ENCODE data around the gene BANK1. TPM values are rescaled to one million over a fixed set of nuclear protein-coding genes. Genes with fewer than 3 reads are reported as not detected.

Gene BANK1
- total RNA-seq, 1 experiment from 2014 or later, result 0.14 TPM

DNA sequence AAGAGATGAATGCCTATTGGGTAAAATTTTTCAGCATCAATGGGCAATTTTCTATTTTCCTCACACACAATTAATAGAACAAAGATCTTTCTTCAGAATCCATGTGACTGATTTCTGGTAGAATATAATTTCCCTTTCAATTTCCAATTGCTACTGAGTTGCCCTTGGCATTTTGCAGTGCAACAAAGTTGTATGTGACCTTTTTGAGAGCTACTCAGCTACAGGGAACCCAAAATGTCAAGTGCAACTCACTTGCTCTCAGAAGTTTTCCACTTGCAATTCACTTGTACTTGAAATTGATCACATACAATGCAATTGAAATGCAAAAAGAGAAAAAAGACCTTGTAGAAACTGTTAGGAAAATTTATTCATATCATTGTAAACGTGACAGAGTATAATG, 245.5 kb downstream of the BANK1 start:
- Histone ChIP-seq H3K4me1 (peaks cover 17% of the 10 kb centered on the region), H3K36me3 (no peaks in the 10 kb centered on the region), H3K9me3 (replicated peaks) (no peaks in the 10 kb centered on the region), H3K27ac (no peak overlapping the region; the same call in 1 of the 2 replicates), H3K4me3 (no peak overlapping the region), H3K27me3 (no peaks in the 10 kb centered on the region)
- DNase-seq, result no peak

DNA sequence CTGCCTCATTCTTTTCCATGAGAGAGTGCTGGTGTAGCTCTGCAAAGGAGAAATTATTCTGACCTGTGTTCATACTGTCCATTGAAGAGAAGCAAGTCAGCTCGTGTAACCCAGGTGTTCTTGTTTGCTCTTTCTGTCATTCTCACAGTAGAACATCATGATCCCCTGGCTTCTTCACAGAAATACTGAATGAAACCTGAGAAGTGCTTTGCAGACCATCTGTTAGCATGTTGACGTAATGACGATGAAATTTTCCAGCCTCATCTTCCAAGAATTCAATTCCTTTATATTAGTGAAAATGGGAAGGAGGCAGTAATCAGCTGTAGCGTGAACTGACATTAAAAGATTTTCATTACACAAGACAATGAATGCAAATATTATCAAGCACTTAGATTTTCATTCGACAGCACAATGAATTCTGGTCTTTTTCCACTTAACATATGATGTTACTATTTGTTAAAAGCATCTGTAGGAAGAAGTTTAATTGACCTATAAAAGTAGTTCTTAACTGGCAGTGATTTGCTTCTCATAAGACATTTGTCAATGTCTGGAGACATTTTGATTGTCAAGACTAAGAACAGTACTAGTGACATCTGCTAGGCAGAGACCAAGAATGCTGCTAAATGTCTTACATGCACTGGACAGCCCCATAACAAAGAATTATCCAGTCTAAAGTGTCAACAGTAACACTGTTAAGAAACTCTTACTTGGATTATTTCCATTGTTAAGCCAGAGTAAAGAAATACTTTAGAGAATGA, 246.3 kb downstream of the BANK1 start:
- H3K4me3 ChIP-seq, result no peak overlapping the region
- peaks cover 17% of the 10 kb centered on the region for H3K4me1 ChIP-seq
- DNase-seq, result peak; percentile 24 to 66
- H3K36me3 ChIP-seq, result no peaks in the 10 kb centered on the region
- peak overlapping the region; percentile 63 for H3K27ac ChIP-seq
- no peaks in the 10 kb centered on the region for H3K9me3 ChIP-seq (replicated peaks)
- no peaks in the 10 kb centered on the region for H3K27me3 ChIP-seq

DNA sequence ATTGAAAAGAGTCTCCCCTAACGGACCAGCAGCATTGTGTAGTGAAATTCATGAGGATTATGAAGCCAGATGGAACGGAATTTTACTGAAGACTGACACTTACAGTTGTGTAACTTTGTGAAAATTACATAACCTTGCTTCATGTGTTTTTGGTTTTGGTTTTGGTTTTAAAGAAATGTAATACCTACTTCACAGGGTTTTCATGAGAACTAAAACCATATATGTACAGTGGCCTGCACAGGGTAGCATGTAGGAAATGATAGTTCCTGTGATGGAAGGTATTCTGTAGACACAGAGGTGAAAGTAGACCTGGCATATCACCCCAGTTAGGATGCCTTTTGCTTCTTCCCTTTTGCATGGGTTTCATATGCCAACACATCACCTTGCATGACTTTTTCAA, 247.0 kb downstream of the BANK1 start:
- DNase-seq, result no peak
- Histone ChIP-seq H3K27ac (peak overlapping the region; percentile 63), H3K27me3 (no peaks in the 10 kb centered on the region), H3K9me3 (replicated peaks) (no peaks in the 10 kb centered on the region), H3K36me3 (no peaks in the 10 kb centered on the region), H3K4me3 (no peak overlapping the region), H3K4me1 (peaks cover 17% of the 10 kb centered on the region)

- Histone ChIP-seq H3K9me3 (replicated peaks) (no peaks in the 10 kb centered on the region), H3K27ac (no peak overlapping the region), H3K36me3 (no peaks in the 10 kb centered on the region), H3K4me3 (no peak overlapping the region), H3K27me3 (no peaks in the 10 kb centered on the region), H3K4me1 (no peaks in the 10 kb centered on the region)
- no peak for DNase-seq
Measured at GRCh38 chr4:102042871-102043802, 252.6 kb downstream of the BANK1 start.

DNA sequence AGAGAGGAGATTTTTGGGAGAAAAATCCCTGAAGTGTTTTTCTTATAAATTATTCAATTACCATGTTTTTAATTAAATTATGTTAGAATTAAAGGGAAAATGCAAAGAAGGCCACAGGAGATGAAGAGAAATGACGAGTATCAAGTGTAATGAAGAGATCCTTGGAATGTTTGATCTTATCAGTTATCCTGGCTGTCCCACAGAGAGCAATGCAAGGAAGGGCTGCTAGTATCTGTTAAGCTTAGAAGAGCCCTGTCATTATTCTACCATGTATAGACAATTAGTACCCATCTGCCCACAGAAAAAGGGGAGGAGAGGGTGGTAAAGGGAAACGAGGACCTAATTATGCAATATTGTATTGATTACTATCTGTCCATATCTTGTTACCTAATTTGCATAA, 257.1 kb downstream of the BANK1 start:
- H3K27me3 ChIP-seq, result no peaks in the 10 kb centered on the region
- H3K4me3 ChIP-seq, result no peak overlapping the region
- no peak overlapping the region for H3K27ac ChIP-seq
- no peaks in the 10 kb centered on the region for H3K9me3 ChIP-seq (replicated peaks)
- no peaks in the 10 kb centered on the region for H3K4me1 ChIP-seq
- H3K36me3 ChIP-seq, result no peaks in the 10 kb centered on the region
- DNase-seq, result no peak

DNA sequence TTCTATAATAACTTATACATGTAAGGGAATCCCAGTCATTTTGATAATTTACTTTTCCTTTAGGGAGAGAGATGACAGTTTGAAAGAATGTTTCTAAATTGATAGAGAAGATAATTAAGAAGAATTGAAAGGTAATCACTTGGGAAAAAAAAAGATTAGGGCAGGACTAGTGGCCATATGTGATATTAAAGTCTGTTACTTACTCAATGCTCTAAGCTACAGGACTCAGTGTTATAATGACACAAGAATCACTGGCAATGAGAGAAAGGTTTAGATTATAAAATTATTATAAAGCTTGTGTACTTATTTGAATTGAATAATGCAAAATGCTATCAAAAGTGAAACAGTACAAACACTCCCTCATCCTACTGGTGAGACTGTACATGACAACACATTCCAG, 265.3 kb downstream of the BANK1 start:
- no peaks in the 10 kb centered on the region for H3K27me3 ChIP-seq
- no peak overlapping the region for H3K27ac ChIP-seq
- no peaks in the 10 kb centered on the region for H3K4me1 ChIP-seq
- no peak for DNase-seq
- no peaks in the 10 kb centered on the region for H3K36me3 ChIP-seq
- H3K4me3 ChIP-seq, result no peak overlapping the region
- H3K9me3 ChIP-seq (replicated peaks), result no peaks in the 10 kb centered on the region

DNA sequence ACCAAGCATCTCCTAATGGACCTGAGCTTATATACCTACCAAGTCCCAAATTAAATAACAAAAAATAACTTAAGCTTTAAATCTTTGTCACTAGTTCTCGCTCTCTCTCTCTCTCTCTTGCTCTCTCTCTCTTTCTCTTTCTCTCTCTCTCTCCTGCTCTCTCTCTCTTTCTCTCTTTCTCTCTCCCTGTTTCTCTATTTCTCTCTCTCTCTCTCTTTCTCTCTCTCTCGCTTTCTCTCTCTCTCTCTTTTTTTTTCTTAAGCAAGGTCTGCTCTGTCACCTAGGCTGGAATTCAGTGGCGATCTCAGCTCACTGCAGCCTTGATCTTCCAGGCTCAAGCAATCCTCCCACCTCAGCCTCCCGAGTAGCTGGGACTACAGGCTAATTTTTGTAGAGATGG, 266.6 kb downstream of the BANK1 start:
- H3K36me3 ChIP-seq, result no peaks in the 10 kb centered on the region
- DNase-seq, result no peak
- no peaks in the 10 kb centered on the region for H3K4me1 ChIP-seq
- H3K4me3 ChIP-seq, result no peak overlapping the region
- no peaks in the 10 kb centered on the region for H3K9me3 ChIP-seq (replicated peaks)
- no peak overlapping the region for H3K27ac ChIP-seq
- no peaks in the 10 kb centered on the region for H3K27me3 ChIP-seq

GRCh38 chr4:102061133-102061532, 270.6 kb downstream of the BANK1 start:
- Histone ChIP-seq H3K9me3 (replicated peaks) (no peaks in the 10 kb centered on the region), H3K27ac (no peak overlapping the region), H3K4me1 (no peaks in the 10 kb centered on the region), H3K4me3 (no peak overlapping the region), H3K36me3 (no peaks in the 10 kb centered on the region), H3K27me3 (no peaks in the 10 kb centered on the region)
- no peak for DNase-seq

- peak in 1 of 2 experiments; percentile 5 for DNase-seq
- no peak overlapping the region for H3K27ac ChIP-seq
- H3K4me1 ChIP-seq, result no peaks in the 10 kb centered on the region
- no peak overlapping the region for H3K4me3 ChIP-seq
- H3K36me3 ChIP-seq, result no peaks in the 10 kb centered on the region
- H3K27me3 ChIP-seq, result no peaks in the 10 kb centered on the region
- H3K9me3 ChIP-seq (replicated peaks), result no peaks in the 10 kb centered on the region
Measured at GRCh38 chr4:102064747-102065442, 274.4 kb downstream of the BANK1 start.

DNA sequence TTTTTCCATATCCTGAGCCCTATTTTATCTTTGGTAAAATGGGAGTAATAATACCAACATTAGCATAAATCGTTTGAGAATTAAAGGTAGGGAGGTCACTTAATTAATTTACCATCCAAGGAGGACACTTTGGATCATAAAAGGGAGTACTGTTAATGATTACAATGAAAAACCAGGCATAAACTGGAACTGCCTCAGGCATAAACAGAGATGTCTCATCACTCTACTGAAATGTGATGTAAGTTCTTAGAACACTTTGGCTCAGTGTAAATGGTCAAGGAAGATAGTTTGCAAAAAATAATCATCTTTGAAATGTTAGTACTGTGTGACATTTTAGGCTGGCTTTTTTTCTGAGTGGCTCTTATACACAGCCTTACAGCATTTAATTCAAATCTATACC, 286.1 kb downstream of the BANK1 start:
- Histone ChIP-seq H3K9me3 (replicated peaks) (no peaks in the 10 kb centered on the region), H3K27me3 (no peaks in the 10 kb centered on the region), H3K27ac (no peak overlapping the region), H3K4me1 (no peaks in the 10 kb centered on the region), H3K4me3 (no peak overlapping the region), H3K36me3 (no peaks in the 10 kb centered on the region)
- no peak for DNase-seq

DNA sequence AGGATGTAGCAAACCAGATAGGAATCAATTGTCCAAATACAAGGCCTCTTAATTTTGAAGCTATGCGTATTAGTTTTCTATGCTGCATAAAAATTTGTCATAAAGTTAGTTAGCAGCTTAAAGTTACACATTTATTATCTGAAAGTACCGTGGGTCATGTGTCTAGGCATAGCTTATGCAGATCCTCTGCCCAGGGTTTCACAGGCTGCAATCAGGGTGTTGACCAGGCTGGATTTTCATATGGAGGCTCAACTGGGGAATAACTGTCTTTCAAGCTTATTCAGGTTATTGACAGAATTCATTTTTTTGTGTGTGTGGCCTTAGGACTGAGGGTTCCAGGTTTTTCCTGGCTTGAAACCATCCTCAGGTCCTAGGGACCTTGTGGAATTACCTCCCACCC, 289.7 kb downstream of the BANK1 start:
- no peaks in the 10 kb centered on the region for H3K9me3 ChIP-seq (replicated peaks)

GRCh38 chr4:102089850-102090621, 299.5 kb downstream of the BANK1 start:
- Histone ChIP-seq H3K9me3 (replicated peaks) (no peaks in the 10 kb centered on the region), H3K4me1 (no peaks in the 10 kb centered on the region), H3K27ac (no peak overlapping the region), H3K27me3 (no peaks in the 10 kb centered on the region), H3K4me3 (no peak overlapping the region), H3K36me3 (no peaks in the 10 kb centered on the region)
- DNase-seq, result no peak

More for the DNA sequence above, 289.7 kb downstream of the BANK1 start:
- H3K36me3 ChIP-seq, result no peaks in the 10 kb centered on the region
- no peak overlapping the region for H3K27ac ChIP-seq
- DNase-seq, result no peak
- no peaks in the 10 kb centered on the region for H3K4me1 ChIP-seq
- H3K4me3 ChIP-seq, result no peak overlapping the region
- no peaks in the 10 kb centered on the region for H3K27me3 ChIP-seq

DNA sequence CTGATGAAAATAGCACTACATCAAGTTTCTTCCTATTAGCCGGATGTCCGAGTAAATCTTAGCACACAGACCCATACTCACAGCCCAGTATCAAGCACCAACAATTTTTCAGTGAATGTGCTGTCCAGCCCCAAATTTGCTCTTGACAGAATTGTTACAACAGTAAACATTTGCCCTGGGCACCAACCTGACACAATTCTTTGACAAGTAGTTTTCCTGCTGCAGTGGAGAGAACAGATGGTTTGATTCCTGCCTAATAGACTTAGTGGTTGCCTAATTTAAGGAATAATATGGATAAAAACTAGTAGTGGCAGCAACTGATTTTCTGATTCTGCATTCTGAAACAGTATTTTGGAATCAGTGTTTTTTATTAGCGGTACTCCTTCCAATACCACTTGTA, 301.1 kb downstream of the BANK1 start:
- Histone ChIP-seq H3K27me3 (no peaks in the 10 kb centered on the region), H3K27ac (no peak overlapping the region), H3K36me3 (no peaks in the 10 kb centered on the region), H3K9me3 (replicated peaks) (no peaks in the 10 kb centered on the region), H3K4me3 (no peak overlapping the region), H3K4me1 (no peaks in the 10 kb centered on the region)
- DNase-seq, result no peak

DNA sequence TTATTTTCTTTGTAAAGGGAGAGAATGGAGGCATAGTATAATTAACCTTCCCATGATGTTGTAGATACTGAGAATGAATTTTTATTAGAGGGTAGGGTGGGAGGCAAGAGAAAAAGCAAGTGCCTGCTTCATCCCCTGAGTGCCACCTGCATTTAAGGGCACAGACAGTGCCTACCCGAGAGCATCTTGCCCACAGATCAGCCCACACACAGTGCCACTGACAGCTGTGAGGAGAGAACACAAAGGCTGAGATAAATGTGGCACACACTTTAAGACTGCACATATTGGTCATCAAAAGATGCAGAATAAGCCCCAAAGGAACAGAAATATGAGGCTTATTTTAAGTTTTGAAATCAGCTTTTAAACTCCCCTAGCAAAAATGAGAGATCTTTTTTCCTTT, 304.0 kb downstream of the BANK1 start:
- H3K36me3 ChIP-seq, result no peaks in the 10 kb centered on the region
- H3K9me3 ChIP-seq (replicated peaks), result no peaks in the 10 kb centered on the region
- no peaks in the 10 kb centered on the region for H3K27me3 ChIP-seq
- H3K4me1 ChIP-seq, result no peaks in the 10 kb centered on the region
- H3K4me3 ChIP-seq, result no peak overlapping the region
- no peak for DNase-seq
- no peak overlapping the region for H3K27ac ChIP-seq
